Measurements from ENCODE around the gene SP140. TPM values are rescaled to one million over a fixed set of nuclear protein-coding genes. Genes with fewer than 3 reads are reported as not detected.
"Not testable (repeated sequence)": the region's sequence is repeated elsewhere in the genome, so short reads cannot be mapped to it uniquely, and the experiment has no call there.

Gene SP140
- total RNA-seq, 2 donors from 2014 or later, result not detected

GRCh38 chr2:230335864-230336506 lies 110.4 kb downstream of the SP140 start:
- no peaks in the 10 kb centered on the region for H3K27me3 Mint-ChIP-seq (ENCODE audit: insufficient read depth)
- Histone ChIP-seq H3K4me1 (ENCODE audit: control insufficient read depth, insufficient read depth, low read length) (no peaks in the 10 kb centered on the region), H3K36me3 (ENCODE audit: control insufficient read depth, insufficient read depth, low read length) (no peaks in the 10 kb centered on the region), H3K9ac (ENCODE audit: extremely low read depth, low read length, poor library complexity, severe bottlenecking) (no peak overlapping the region), H3K4me3 (ENCODE audit: low read length) (no peak overlapping the region), H3K9me3 (ENCODE audit: control insufficient read depth, low read length) (no peaks in the 10 kb centered on the region), H3K27me3 (ENCODE audit: control insufficient read depth, insufficient read depth, low read length, poor library complexity, severe bottlenecking) (no peaks in the 10 kb centered on the region), H3K27ac (ENCODE audit: low read depth, low read length) (no peak overlapping the region)
- no peak overlapping the region for H3K27ac Mint-ChIP-seq
- WGBS, 2 experiments (ENCODE audit: insufficient coverage in 1 of 2, insufficient read length in 1 of 2), result 84 to 100% methylated on average over 1 to 3 of the region's 3 CpGs
- peaks cover 4% of the 10 kb centered on the region for H3K9me3 Mint-ChIP-seq
- H3K36me3 Mint-ChIP-seq (ENCODE audit: low read depth), result no peaks in the 10 kb centered on the region
- DNase-seq, result no peak
- H3K4me1 Mint-ChIP-seq, result no peaks in the 10 kb centered on the region
- TF ChIP-seq, protein P1, sequence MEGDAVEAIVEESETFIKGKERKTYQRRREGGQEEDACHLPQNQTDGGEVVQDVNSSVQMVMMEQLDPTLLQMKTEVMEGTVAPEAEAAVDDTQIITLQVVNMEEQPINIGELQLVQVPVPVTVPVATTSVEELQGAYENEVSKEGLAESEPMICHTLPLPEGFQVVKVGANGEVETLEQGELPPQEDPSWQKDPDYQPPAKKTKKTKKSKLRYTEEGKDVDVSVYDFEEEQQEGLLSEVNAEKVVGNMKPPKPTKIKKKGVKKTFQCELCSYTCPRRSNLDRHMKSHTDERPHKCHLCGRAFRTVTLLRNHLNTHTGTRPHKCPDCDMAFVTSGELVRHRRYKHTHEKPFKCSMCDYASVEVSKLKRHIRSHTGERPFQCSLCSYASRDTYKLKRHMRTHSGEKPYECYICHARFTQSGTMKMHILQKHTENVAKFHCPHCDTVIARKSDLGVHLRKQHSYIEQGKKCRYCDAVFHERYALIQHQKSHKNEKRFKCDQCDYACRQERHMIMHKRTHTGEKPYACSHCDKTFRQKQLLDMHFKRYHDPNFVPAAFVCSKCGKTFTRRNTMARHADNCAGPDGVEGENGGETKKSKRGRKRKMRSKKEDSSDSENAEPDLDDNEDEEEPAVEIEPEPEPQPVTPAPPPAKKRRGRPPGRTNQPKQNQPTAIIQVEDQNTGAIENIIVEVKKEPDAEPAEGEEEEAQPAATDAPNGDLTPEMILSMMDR (conservative IDR thresholded peaks at IDR 0.05), result no peak
- H3K4me3 Mint-ChIP-seq, result no peak overlapping the region

- peak overlapping the region; percentile 69 for H3K4me3 ChIP-seq (ENCODE audit: low read length)
- not testable (repeated sequence) for H3K9me3 ChIP-seq (ENCODE audit: control insufficient read depth, low read length); H3K4me1 ChIP-seq (ENCODE audit: control insufficient read depth, insufficient read depth, low read length); DNase-seq; H3K36me3 Mint-ChIP-seq (ENCODE audit: low read depth); H3K27me3 ChIP-seq (ENCODE audit: control insufficient read depth, insufficient read depth, low read length, poor library complexity, severe bottlenecking); H3K27ac ChIP-seq (ENCODE audit: low read depth, low read length); H3K27me3 Mint-ChIP-seq (ENCODE audit: insufficient read depth); H3K9ac ChIP-seq (ENCODE audit: extremely low read depth, low read length, poor library complexity, severe bottlenecking); H3K4me1 Mint-ChIP-seq; H3K36me3 ChIP-seq (ENCODE audit: control insufficient read depth, insufficient read depth, low read length)
- Mint-ChIP-seq H3K9me3 (peaks cover 19% of the 10 kb centered on the region), H3K4me3 (peak overlapping the region; percentile 69), H3K27ac (peak overlapping the region; percentile 92)
- WGBS, 2 experiments (ENCODE audit: insufficient coverage in 1 of 2, insufficient read length in 1 of 2), result 50 to 61% methylated on average over 2 to 30 of the region's 33 CpGs
Measured at GRCh38 chr2:230341936-230342528, 116.5 kb downstream of the SP140 start.

DNA sequence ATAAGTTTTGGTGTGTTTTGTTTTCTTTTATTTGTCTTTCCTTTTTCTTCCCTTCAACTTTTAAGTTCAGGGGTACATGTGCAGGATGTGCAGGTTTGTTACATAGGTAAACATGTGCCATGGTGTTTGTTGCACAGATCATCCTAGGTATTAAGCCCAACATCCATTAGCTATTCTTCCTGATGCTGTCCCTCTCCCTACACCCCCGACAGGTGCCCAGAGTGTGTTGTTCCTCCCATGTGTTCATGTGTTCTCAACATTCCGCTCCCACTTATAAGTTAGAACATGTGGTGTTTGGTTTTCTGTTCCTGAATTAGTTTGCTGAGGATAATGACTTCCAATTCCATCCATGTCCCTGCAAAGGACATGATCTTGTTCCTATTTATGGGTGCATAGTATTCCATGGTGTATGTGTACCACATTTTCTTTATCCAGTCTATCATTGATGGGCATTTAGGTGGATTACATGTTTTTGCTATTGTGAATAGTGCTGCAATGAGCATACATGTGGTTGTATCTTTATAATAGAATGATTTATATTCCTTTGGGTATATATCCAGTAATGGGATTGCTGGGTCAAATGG lies 117.6 kb downstream of the SP140 start:
- not testable (repeated sequence) for H3K27me3 ChIP-seq (ENCODE audit: control insufficient read depth, insufficient read depth, low read length, poor library complexity, severe bottlenecking); H3K4me1 ChIP-seq (ENCODE audit: control insufficient read depth, insufficient read depth, low read length); H3K9ac ChIP-seq (ENCODE audit: extremely low read depth, low read length, poor library complexity, severe bottlenecking); H3K9me3 ChIP-seq (ENCODE audit: control insufficient read depth, low read length); H3K36me3 Mint-ChIP-seq (ENCODE audit: low read depth); H3K27ac ChIP-seq (ENCODE audit: low read depth, low read length); H3K36me3 ChIP-seq (ENCODE audit: control insufficient read depth, insufficient read depth, low read length); DNase-seq; H3K4me1 Mint-ChIP-seq; H3K27ac Mint-ChIP-seq; H3K27me3 Mint-ChIP-seq (ENCODE audit: insufficient read depth)
- peak overlapping the region; percentile 69 for H3K4me3 ChIP-seq (ENCODE audit: low read length)
- 100% methylated on average over 2 of the region's 2 CpGs; no CpG with 5 or more reads in 1 of the 2 experiments for WGBS, 2 experiments (ENCODE audit: insufficient coverage in 1 of 2, insufficient read length in 1 of 2)
- peak overlapping the region; percentile 69 for H3K4me3 Mint-ChIP-seq
- H3K9me3 Mint-ChIP-seq, result peaks cover 17% of the 10 kb centered on the region

- WGBS, 2 experiments (ENCODE audit: insufficient coverage in 1 of 2, insufficient read length in 1 of 2), result 95% methylated on average over 1 of the region's 1 CpG; no CpG with 5 or more reads in 1 of the 2 experiments
- TF ChIP-seq, protein P1 (conservative IDR thresholded peaks at IDR 0.05), result no peak
- no peak overlapping the region for H3K4me3 Mint-ChIP-seq
- no peak for DNase-seq
- H3K4me1 Mint-ChIP-seq, result no peaks in the 10 kb centered on the region
- H3K27me3 Mint-ChIP-seq (ENCODE audit: insufficient read depth), result no peaks in the 10 kb centered on the region
- no peak overlapping the region for H3K27ac Mint-ChIP-seq
- no peak overlapping the region for H3K27ac ChIP-seq (ENCODE audit: low read depth, low read length)
- no peak overlapping the region for H3K4me3 ChIP-seq (ENCODE audit: low read length)
- H3K9me3 ChIP-seq (ENCODE audit: control insufficient read depth, low read length), result peaks cover 5% of the 10 kb centered on the region
- H3K36me3 Mint-ChIP-seq (ENCODE audit: low read depth), result no peaks in the 10 kb centered on the region
- H3K36me3 ChIP-seq (ENCODE audit: control insufficient read depth, insufficient read depth, low read length), result no peaks in the 10 kb centered on the region
- no peaks in the 10 kb centered on the region for H3K27me3 ChIP-seq (ENCODE audit: control insufficient read depth, insufficient read depth, low read length, poor library complexity, severe bottlenecking)
- H3K9me3 Mint-ChIP-seq, result peaks cover 17% of the 10 kb centered on the region
- no peaks in the 10 kb centered on the region for H3K4me1 ChIP-seq (ENCODE audit: control insufficient read depth, insufficient read depth, low read length)
- no peak overlapping the region for H3K9ac ChIP-seq (ENCODE audit: extremely low read depth, low read length, poor library complexity, severe bottlenecking)
Measured at GRCh38 chr2:230343747-230344146, 118.2 kb downstream of the SP140 start.
